OCI-LY3 (cell line): ENCODE data around the gene DMRT1.

Experiments used
- EZH2phosphoT487 ChIP-seq: fragments of 200-600 bp; shearing (Covaris generic); IDR thresholded peaks from 2 replicates; pipeline ENCODE4 v1.6.1; 2018; ENCODE audit warnings: antibody characterized with exemption, mixed run types, low read depth
- TF ChIP-seq, protein P1 (sequence below): fragments of 200-600, 300-600 bp; sonication (generic); IDR thresholded peaks from 2 replicates; pipeline ENCODE4 v1.5.1; 2014; ENCODE audit warnings: antibody characterized with exemption, low read length, low read depth

DNA sequence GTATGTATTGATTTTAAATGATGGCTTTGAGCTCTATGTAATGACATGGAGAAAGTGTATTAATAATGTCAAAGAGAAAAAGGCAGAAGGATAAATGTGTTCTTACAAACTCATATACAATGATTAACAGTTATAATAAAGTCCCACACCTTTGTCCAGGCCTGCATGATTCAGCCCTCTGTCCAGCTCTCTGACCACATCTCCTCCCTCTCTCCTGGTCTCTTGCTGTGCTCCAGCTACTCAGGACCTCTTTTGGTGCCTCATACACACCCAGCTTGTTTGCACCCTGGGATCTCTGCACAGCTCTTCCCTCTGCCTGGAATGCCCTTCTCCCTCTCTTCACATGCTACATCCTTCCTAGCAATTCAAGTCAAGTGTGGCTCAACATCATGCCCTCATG lies 37.5 kb upstream of the DMRT1 start:
- TF ChIP-seq, protein P1, sequence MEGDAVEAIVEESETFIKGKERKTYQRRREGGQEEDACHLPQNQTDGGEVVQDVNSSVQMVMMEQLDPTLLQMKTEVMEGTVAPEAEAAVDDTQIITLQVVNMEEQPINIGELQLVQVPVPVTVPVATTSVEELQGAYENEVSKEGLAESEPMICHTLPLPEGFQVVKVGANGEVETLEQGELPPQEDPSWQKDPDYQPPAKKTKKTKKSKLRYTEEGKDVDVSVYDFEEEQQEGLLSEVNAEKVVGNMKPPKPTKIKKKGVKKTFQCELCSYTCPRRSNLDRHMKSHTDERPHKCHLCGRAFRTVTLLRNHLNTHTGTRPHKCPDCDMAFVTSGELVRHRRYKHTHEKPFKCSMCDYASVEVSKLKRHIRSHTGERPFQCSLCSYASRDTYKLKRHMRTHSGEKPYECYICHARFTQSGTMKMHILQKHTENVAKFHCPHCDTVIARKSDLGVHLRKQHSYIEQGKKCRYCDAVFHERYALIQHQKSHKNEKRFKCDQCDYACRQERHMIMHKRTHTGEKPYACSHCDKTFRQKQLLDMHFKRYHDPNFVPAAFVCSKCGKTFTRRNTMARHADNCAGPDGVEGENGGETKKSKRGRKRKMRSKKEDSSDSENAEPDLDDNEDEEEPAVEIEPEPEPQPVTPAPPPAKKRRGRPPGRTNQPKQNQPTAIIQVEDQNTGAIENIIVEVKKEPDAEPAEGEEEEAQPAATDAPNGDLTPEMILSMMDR: no peak
- no peak for TF ChIP-seq EZH2phosphoT487
